GM19025 (cell line): Measurements from ENCODE around the gene HS3ST2.

Experiments
- ATAC-seq: cut with Tn5 transposase; IDR thresholded peaks from one replicate; pipeline ENCODE4 v1.9.1; 2021; ENCODE audit warnings: mild to moderate bottlenecking, low read depth, moderate library complexity; ENCODE audit not compliant: unreplicated experiment

The HS3ST2 gene

GRCh38 chr16:22813948-22814710, at the start of gene HS3ST2:
Gene HS3ST2, plus strand, starts transcription at chr16:22814162. Its CDS starts 449 bp downstream, at chr16:22814611.
- no peak for ATAC-seq

- no peak for ATAC-seq
Measured at GRCh38 chr16:22764662-22765327, 49.2 kb upstream of the HS3ST2 start.

GRCh38 chr16:22765479-22765878, 48.5 kb upstream of the HS3ST2 start:
- ATAC-seq = no peak

- no peak for ATAC-seq
Measured at GRCh38 chr16:22770866-22771265, 43.1 kb upstream of the HS3ST2 start.

- ATAC-seq = no peak
Measured at GRCh38 chr16:22771551-22771950, 42.4 kb upstream of the HS3ST2 start.

- no peak for ATAC-seq
Measured at GRCh38 chr16:22775220-22775922, 38.6 kb upstream of the HS3ST2 start.

GRCh38 chr16:22781480-22781879, 32.5 kb upstream of the HS3ST2 start:
- ATAC-seq = no peak

- no peak for ATAC-seq
Measured at GRCh38 chr16:22782314-22782713, 31.6 kb upstream of the HS3ST2 start.

GRCh38 chr16:22784690-22785214, 29.2 kb upstream of the HS3ST2 start:
- ATAC-seq = no peak

GRCh38 chr16:22785552-22785951, 28.4 kb upstream of the HS3ST2 start:
- no peak for ATAC-seq

- ATAC-seq = no peak
Measured at GRCh38 chr16:22786284-22786683, 27.7 kb upstream of the HS3ST2 start.

GRCh38 chr16:22786691-22787090, 27.3 kb upstream of the HS3ST2 start:
- ATAC-seq = no peak

GRCh38 chr16:22787466-22788192, 26.3 kb upstream of the HS3ST2 start:
- no peak for ATAC-seq

- ATAC-seq = no peak
Measured at GRCh38 chr16:22788193-22788530, 25.8 kb upstream of the HS3ST2 start.

- no peak for ATAC-seq
Measured at GRCh38 chr16:22789281-22789945, 24.5 kb upstream of the HS3ST2 start.

GRCh38 chr16:22797551-22797950, 16.4 kb upstream of the HS3ST2 start:
- ATAC-seq = no peak

- ATAC-seq = no peak
Measured at GRCh38 chr16:22799113-22799512, 14.8 kb upstream of the HS3ST2 start.

- no peak for ATAC-seq
Measured at GRCh38 chr16:22804893-22805292, 9.1 kb upstream of the HS3ST2 start.

- no peak for ATAC-seq
Measured at GRCh38 chr16:22805326-22805725, 8.6 kb upstream of the HS3ST2 start.

- no peak for ATAC-seq
Measured at GRCh38 chr16:22806811-22807210, 7.2 kb upstream of the HS3ST2 start.
